ENCODE measurements around the gene LBX2.

GRCh38 chr2:74531666-74532065 is 32.3 kb upstream of the LBX2 start:
- TF ChIP-seq CTCF (IDR thresholded peaks at IDR 0.05) (no peak), ZFX (IDR thresholded peaks at IDR 0.05; ENCODE audit: borderline replicate concordance) (no peak)
